ENCODE measurements around the gene C2CD3. TPM values are rescaled to one million over a fixed set of nuclear protein-coding genes. Genes with fewer than 3 reads are reported as not detected.

The C2CD3 gene
- total and polyA plus RNA-seq, 2 of the 4 experiments (the other 2 are of a cell fraction): 11.1 to 19.2 TPM

DNA sequence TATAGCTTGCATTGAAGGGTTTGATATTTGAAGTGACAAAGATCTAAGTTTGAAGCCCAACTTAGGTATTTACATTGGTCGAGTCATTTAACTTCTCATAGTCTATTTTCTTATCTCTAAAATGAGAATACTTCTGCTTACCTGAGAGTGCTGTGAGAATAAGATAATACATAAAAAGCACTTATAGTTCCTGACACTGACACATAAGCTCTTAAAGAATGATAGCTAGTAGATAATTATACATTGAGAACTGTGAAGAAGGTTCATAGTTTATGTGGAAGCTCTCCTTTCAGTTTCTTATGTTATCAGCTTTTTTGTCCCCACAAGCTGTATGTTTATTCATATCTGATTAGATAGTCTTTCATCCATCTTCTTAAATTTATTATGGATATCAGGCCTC, 5.1 kb upstream of the C2CD3 start:
- H2BK20ac ChIP-seq (ENCODE audit: low read depth, low read length): no peak overlapping the region
- H3K23ac ChIP-seq (ENCODE audit: low read depth, low read length): no peak overlapping the region
- dilution Hi-C loops (cut with HindIII; ENCODE audit: low sequenced_read_pairs, unreplicated experiment) (no loop called here), in situ Hi-C loops (cut with MboI; ENCODE audit: low sequenced_read_pairs) (no loop called here), intact Hi-C loops (cut with micrococcal nuclease) (no loop called here)
- H2BK15ac ChIP-seq (ENCODE audit: low read depth, low read length): no peak overlapping the region
- peaks cover 3% of the 10 kb centered on the region; the same call in 1 of the 2 replicates for H3K36me3 ChIP-seq (ENCODE audit: control insufficient read depth, insufficient read depth, low read length)
- H3K4ac ChIP-seq (ENCODE audit: low read depth, low read length): no peak overlapping the region
- no peaks in the 10 kb centered on the region for H3K9me3 ChIP-seq (ENCODE audit: control insufficient read depth, insufficient read depth, low read length)
- TF ChIP-seq, protein P1, sequence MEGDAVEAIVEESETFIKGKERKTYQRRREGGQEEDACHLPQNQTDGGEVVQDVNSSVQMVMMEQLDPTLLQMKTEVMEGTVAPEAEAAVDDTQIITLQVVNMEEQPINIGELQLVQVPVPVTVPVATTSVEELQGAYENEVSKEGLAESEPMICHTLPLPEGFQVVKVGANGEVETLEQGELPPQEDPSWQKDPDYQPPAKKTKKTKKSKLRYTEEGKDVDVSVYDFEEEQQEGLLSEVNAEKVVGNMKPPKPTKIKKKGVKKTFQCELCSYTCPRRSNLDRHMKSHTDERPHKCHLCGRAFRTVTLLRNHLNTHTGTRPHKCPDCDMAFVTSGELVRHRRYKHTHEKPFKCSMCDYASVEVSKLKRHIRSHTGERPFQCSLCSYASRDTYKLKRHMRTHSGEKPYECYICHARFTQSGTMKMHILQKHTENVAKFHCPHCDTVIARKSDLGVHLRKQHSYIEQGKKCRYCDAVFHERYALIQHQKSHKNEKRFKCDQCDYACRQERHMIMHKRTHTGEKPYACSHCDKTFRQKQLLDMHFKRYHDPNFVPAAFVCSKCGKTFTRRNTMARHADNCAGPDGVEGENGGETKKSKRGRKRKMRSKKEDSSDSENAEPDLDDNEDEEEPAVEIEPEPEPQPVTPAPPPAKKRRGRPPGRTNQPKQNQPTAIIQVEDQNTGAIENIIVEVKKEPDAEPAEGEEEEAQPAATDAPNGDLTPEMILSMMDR (conservative IDR thresholded peaks at IDR 0.05; ENCODE audit: low read depth, low read length): no peak
- TF ChIP-seq MAZ (IDR thresholded peaks at IDR 0.05; ENCODE audit: borderline replicate concordance, low read depth, low read length): no peak
- no peak for TF ChIP-seq POLR2A (IDR thresholded peaks at IDR 0.05; ENCODE audit: low read depth, low read length)
- TF ChIP-seq BHLHE40 (IDR thresholded peaks at IDR 0.05; ENCODE audit: low read depth, low read length): no peak
- TF ChIP-seq CHD1 (IDR thresholded peaks at IDR 0.05; ENCODE audit: low read depth, low read length): no peak
- TF ChIP-seq MAFK (IDR thresholded peaks at IDR 0.05; ENCODE audit: low read depth, low read length): no peak
- no peak for TF ChIP-seq CEBPB (IDR thresholded peaks at IDR 0.05; ENCODE audit: low read depth, low read length)
- TF ChIP-seq, protein P2, sequence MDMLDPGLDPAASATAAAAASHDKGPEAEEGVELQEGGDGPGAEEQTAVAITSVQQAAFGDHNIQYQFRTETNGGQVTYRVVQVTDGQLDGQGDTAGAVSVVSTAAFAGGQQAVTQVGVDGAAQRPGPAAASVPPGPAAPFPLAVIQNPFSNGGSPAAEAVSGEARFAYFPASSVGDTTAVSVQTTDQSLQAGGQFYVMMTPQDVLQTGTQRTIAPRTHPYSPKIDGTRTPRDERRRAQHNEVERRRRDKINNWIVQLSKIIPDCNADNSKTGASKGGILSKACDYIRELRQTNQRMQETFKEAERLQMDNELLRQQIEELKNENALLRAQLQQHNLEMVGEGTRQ (IDR thresholded peaks at IDR 0.05; ENCODE audit: low read depth, low read length): no peak
- no peak for TF ChIP-seq NFE2L2 (IDR thresholded peaks at IDR 0.05; ENCODE audit: low read depth, low read length)
- no peak for TF ChIP-seq SMC3 (IDR thresholded peaks at IDR 0.05; ENCODE audit: low read depth, low read length)
- no peak for TF ChIP-seq MXI1 (IDR thresholded peaks at IDR 0.05; ENCODE audit: borderline replicate concordance, low read depth, low read length)
- TF ChIP-seq, protein P3, sequence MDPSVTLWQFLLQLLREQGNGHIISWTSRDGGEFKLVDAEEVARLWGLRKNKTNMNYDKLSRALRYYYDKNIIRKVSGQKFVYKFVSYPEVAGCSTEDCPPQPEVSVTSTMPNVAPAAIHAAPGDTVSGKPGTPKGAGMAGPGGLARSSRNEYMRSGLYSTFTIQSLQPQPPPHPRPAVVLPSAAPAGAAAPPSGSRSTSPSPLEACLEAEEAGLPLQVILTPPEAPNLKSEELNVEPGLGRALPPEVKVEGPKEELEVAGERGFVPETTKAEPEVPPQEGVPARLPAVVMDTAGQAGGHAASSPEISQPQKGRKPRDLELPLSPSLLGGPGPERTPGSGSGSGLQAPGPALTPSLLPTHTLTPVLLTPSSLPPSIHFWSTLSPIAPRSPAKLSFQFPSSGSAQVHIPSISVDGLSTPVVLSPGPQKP (IDR thresholded peaks at IDR 0.05; ENCODE audit: borderline replicate concordance, low read depth, low read length): no peak
- TF ChIP-seq RCOR1 (IDR thresholded peaks at IDR 0.05; ENCODE audit: insufficient replicate concordance, low read length): no peak
- H2AK5ac ChIP-seq (ENCODE audit: low read depth, low read length): no peak overlapping the region
- H4K91ac ChIP-seq (ENCODE audit: insufficient read depth, low read depth, low read length): no peak overlapping the region
- DNase-seq: no peak
- no peak overlapping the region for H3K4me3 ChIP-seq (ENCODE audit: insufficient read depth, low read depth, low read length)
- no peak overlapping the region for H3K56ac ChIP-seq (ENCODE audit: extremely low read depth, insufficient read depth, low read length)
- ATAC-seq (ENCODE audit: low read depth): no peak
- WGBS, 2 experiments (ENCODE audit: extremely low coverage in 2 of 2, insufficient read length in 1 of 2): no CpG with 5 or more reads among the region's 1 CpG
- peaks cover 6% of the 10 kb centered on the region for H3K4me1 ChIP-seq (ENCODE audit: control insufficient read depth, insufficient read depth, low read length)
- H2AK9ac ChIP-seq (replicated peaks; ENCODE audit: low read depth, low read length, poor library complexity): no peak overlapping the region
- no TSS peak for BruUV-seq (replicated peaks)
- peaks cover 18 to 65% of the 10 kb centered on the region in 2 experiments for H3K79me1 ChIP-seq (ENCODE audit: low read depth in 1 of 2, low read length in 2 of 2)
- no peak overlapping the region for H4K5ac ChIP-seq (ENCODE audit: low read depth, low read length)
- H3K4me2 ChIP-seq (ENCODE audit: low read depth, low read length): no peak overlapping the region
- H2AFZ ChIP-seq (replicated peaks; ENCODE audit: low read length, poor library complexity): no peak overlapping the region
- H3K27me3 ChIP-seq (ENCODE audit: control insufficient read depth, insufficient read depth, low read length): no peaks in the 10 kb centered on the region
- peaks cover 27% of the 10 kb centered on the region for H4K20me1 ChIP-seq (ENCODE audit: insufficient read depth, low read length)
- ChIA-PET POLR2A (ENCODE audit: unreplicated experiment) (interaction anchor here (0.7 kb wide), 1 partner anchor 55 kb away, joined by 7 read pairs; no protein-coding TSS in a partner anchor), CTCF (interaction anchor here (0.6 kb wide), 1 partner anchor 249 kb away, joined by 3 read pairs; no protein-coding TSS in a partner anchor)
- no peak overlapping the region for H3K27ac ChIP-seq (ENCODE audit: insufficient read depth, low read length)
- H2BK120ac ChIP-seq (ENCODE audit: low read depth, low read length): no peak overlapping the region
- H3K18ac ChIP-seq (ENCODE audit: low read depth, low read length): no peak overlapping the region
- H3K9ac ChIP-seq (ENCODE audit: low read depth, low read length): no peak overlapping the region
- no peak overlapping the region for H3K14ac ChIP-seq (replicated peaks; ENCODE audit: low read depth, low read length)
- no peak overlapping the region for H4K8ac ChIP-seq (ENCODE audit: low read depth in 2 of 2, low read length in 2 of 2)
- 0 out of 2 replicates have a peak, but pooled peaks cover 4% of the 10 kb centered on the region for H3K9me1 ChIP-seq (ENCODE audit: insufficient read depth, low read length)
- no peak overlapping the region for H2BK5ac ChIP-seq (ENCODE audit: low read depth, low read length, poor library complexity, severe bottlenecking)
